GM12878 (cell line): ENCODE results near the gene TM4SF1. TPM values are rescaled to one million over a fixed set of nuclear protein-coding genes. Genes with fewer than 3 reads are reported as not detected.

Experiments
- ATAC-seq: fragments of 200-7000 bp; cut with Tn5 transposase; 3 replicates; pipeline ENCODE4 v1.9.1; 2020; ENCODE audit warnings: mild to moderate bottlenecking, moderate library complexity
- BruUV-seq: library from RNA; stranded (reverse); fragments of 400-500 nt; replicated peaks from 2 replicates; lab custom pipeline; 2021; lab: Mats Ljungman, UMichigan
- CTCF ChIA-PET: fragments of 300-600 bp; sonication (Branson Sonifier 250); formaldehyde crosslinking; extraction: SDS; loops from one replicate; lab custom pipeline; 2021; ENCODE audit warnings: inconsistent platforms; lab: Yijun Ruan, JAX
- POLR2A ChIA-PET: fragments of 350-600 bp; formaldehyde crosslinking; extraction: SDS; loops from one replicate; lab custom pipeline; 2021; ENCODE audit warnings: inconsistent platforms; lab: Charles Lee
- RAD21 ChIA-PET: fragments of 300-600 bp; sonication (Branson Sonifier 250); formaldehyde crosslinking; loops from one replicate; lab custom pipeline; 2023; ENCODE audit warnings: antibody characterized with exemption; ENCODE audit not compliant: unreplicated experiment; lab: Charles Lee
- SMC1A ChIA-PET: fragments of 300-600 bp; sonication (Branson Sonifier 250); formaldehyde crosslinking; loops from one replicate; lab custom pipeline; 2023; ENCODE audit not compliant: unreplicated experiment, uncharacterized antibody; lab: Charles Lee
- DNase-seq: peaks from one replicate; pipeline ENCODE4 v3.0.0-alpha.2; 2011; ENCODE audit warnings: low read depth, low spot score
- FAIRE-seq: peaks from 3 replicates; lab custom pipeline; 2011; peaks lifted over from hg19 to GRCh38; lab: Jason Lieb, UNC
- H2AFZ ChIP-seq: 2 replicates; pipeline ENCODE4 v1.6.0; 2011; ENCODE audit warnings: low read depth, low read length, control low read depth; ENCODE audit not compliant: control insufficient read depth
- H3K27ac ChIP-seq: 2 replicates; pipeline ENCODE4 v1.5.1; 2011; ENCODE audit warnings: control low read depth; ENCODE audit not compliant: control insufficient read depth, insufficient read depth
- H3K27me3 ChIP-seq, 2 experiments: replicated peaks in 1 of 2; 2 replicates each; pipeline versions ENCODE4 v1.6.0 to v1.6.1; 2011; ENCODE audit warnings: low read length in 1 of 2; ENCODE audit not compliant: control insufficient read depth in 2 of 2, insufficient read depth in 2 of 2
- H3K36me3 ChIP-seq, 2 experiments: 2 replicates each; pipeline ENCODE4 v1.5.1; 2011; ENCODE audit warnings: low read length in 1 of 2; ENCODE audit not compliant: control insufficient read depth in 2 of 2, insufficient read depth in 2 of 2
- H3K4me1 ChIP-seq: 2 replicates; pipeline ENCODE4 v1.6.1; 2011; ENCODE audit warnings: mild to moderate bottlenecking, low read length, moderate library complexity, mixed read lengths; ENCODE audit not compliant: control insufficient read depth, insufficient read depth
- H3K4me2 ChIP-seq: 2 replicates; pipeline ENCODE4 v1.6.0; 2011; ENCODE audit warnings: control low read depth; ENCODE audit not compliant: control insufficient read depth, insufficient read depth
- H3K4me3 ChIP-seq: fragments of 200-600 bp; sonication (generic); 2 replicates; pipeline ENCODE4 v1.5.1; 2016
- H3K79me2 ChIP-seq: 2 replicates; pipeline ENCODE4 v1.6.0; 2011; ENCODE audit warnings: low read length; ENCODE audit not compliant: control insufficient read depth, insufficient read depth
- H3K9ac ChIP-seq: 2 replicates; pipeline ENCODE4 v1.8.0; 2011; ENCODE audit warnings: low read length, control low read depth, mixed read lengths; ENCODE audit not compliant: control insufficient read depth, insufficient read depth
- H3K9me3 ChIP-seq: replicated peaks from 3 replicates; pipeline ENCODE4 v1.5.1; 2011; ENCODE audit warnings: mild to moderate bottlenecking, low read length; ENCODE audit not compliant: control insufficient read depth, insufficient read depth
- H4K20me1 ChIP-seq: 2 replicates; pipeline ENCODE4 v1.6.0; 2011; ENCODE audit not compliant: control insufficient read depth, insufficient read depth
- GATAD2B ChIP-seq: fragments of 450-650 bp; conservative IDR thresholded peaks from 2 replicates; pipeline ENCODE4 v1.6.1; 2017; ENCODE audit warnings: low read depth, mild to moderate bottlenecking, moderate library complexity
- IKZF2 ChIP-seq, 2 experiments: fragments of 450-650 bp; IDR thresholded peaks; 2 replicates each; pipeline ENCODE4 v1.6.1; 2017; ENCODE audit warnings: mild to moderate bottlenecking in 2 of 2, moderate library complexity in 2 of 2
- KLF5 ChIP-seq: fragments of 450-650 bp; IDR thresholded peaks from 2 replicates; pipeline ENCODE4 v1.6.1; 2014; ENCODE audit warnings: mild to moderate bottlenecking; ENCODE audit not compliant: partially characterized antibody
- WRNIP1 ChIP-seq: IDR thresholded peaks from 2 replicates; pipeline ENCODE4 v1.6.1; 2011; ENCODE audit warnings: low read depth, low read length, improper control_type of control experiment, borderline replicate concordance
- ZBTB33 ChIP-seq: fragments of 450-650 bp; IDR thresholded peaks from 2 replicates; pipeline ENCODE4 v1.6.1; 2017; ENCODE audit warnings: mild to moderate bottlenecking
- ZNF384 ChIP-seq: IDR thresholded peaks from 2 replicates; pipeline ENCODE4 v1.6.1; 2012; ENCODE audit warnings: low read depth, mild to moderate bottlenecking, low read length, improper control_type of control experiment, borderline replicate concordance
- WGBS: methylation state at CpG from one replicate; pipeline ENCODE4 v1.1.6; 2016; ENCODE audit warnings: low lambda C conversion rate; ENCODE audit not compliant: insufficient replicate concordance, insufficient coverage; ENCODE audit errors: missing lambda C conversion rate; 5-methylcytosine and 5-hydroxymethylcytosine counted together
- in situ Hi-C: fragments of 300-500 bp; cut with MboI; formaldehyde crosslinking; loops from 9 replicates; pipeline ENCODE4 v1.14.3; 2018; ENCODE audit warnings: mixed read lengths
- intact Hi-C: fragments of 100-400 bp; cut with micrococcal nuclease; formaldehyde crosslinking; loops from one replicate; pipeline ENCODE4 v1.14.2; 2022; ENCODE audit not compliant: unreplicated experiment
- polyA plus RNA-seq, 11 experiments: library from polyadenylated mRNA; depleted of rRNA in 4 of 11; unstranded in 6 of 11; stranded (reverse) in 5 of 11; fragments of >200 nt; fragmentation: Nextera tagmentation in 4 of 11; fragmentation: Illumina TruSeq in 1 of 11; extraction: Ambion mirVana in 4 of 11; extraction: Trizol in 1 of 11; gene quantifications; 1 replicate in 1 of 11; 2 replicates in 10 of 11; pipeline versions ENCODE4 v1.2.1 to v1.2.3, GENCODE V29; 2011 to 2016; ENCODE audit warnings: inconsistent platforms in 2 of 11, missing spikeins in 2 of 11, low read depth in 1 of 11
- total RNA-seq, 4 experiments: library from RNA; depleted of rRNA in 3 of 4; stranded (reverse); fragments of >200 nt in 3 of 4; fragmentation: Illumina TruSeq in 1 of 4; extraction: Trizol in 1 of 4; gene quantifications; 2 replicates each; pipeline versions ENCODE4 v1.2.1 to v1.2.3, GENCODE V29; 2013 to 2021

The TM4SF1 gene
- total and polyA plus RNA-seq, 10 of the 15 experiments (the other 5 are each of a cell fraction or from before 2014, with no cell fraction given): 0.05 to 1.2 TPM; not detected in 8

GRCh38 chr3:149363053-149363452 lies 14.4 kb downstream of the TM4SF1 start (continued):
- no peak for TF ChIP-seq ZNF384

GRCh38 chr3:149362366-149362765 lies 15.1 kb downstream of the TM4SF1 start:
- ATAC-seq (no peak), FAIRE-seq (no peak), DNase-seq (no peak)
- POLR2A ChIA-PET: no interaction called here
- H3K36me3 ChIP-seq: no peaks in the 10 kb centered on the region
- RAD21 ChIA-PET: interaction anchor here (0.9 kb wide), 1 partner anchor 117 kb away, joined by 3 read pairs; no protein-coding TSS in a partner anchor
- SMC1A ChIA-PET: no interaction called here
- no peaks in the 10 kb centered on the region for H4K20me1 ChIP-seq
- intact Hi-C loops (no loop called here), in situ Hi-C loops (no loop called here)
- no peaks in the 10 kb centered on the region; a peak in 1 of 4 replicates for H3K27me3 ChIP-seq
- 46% methylated on average over 5 of the region's 5 CpGs for WGBS
- no peak overlapping the region for H3K4me3 ChIP-seq
- no peaks in the 10 kb centered on the region for H3K79me2 ChIP-seq
- no peak overlapping the region for H3K4me2 ChIP-seq
- no peak overlapping the region for H3K27ac ChIP-seq
- no peak overlapping the region for H3K9ac ChIP-seq
- BruUV-seq: no TSS peak
- H3K9me3 ChIP-seq: no peaks in the 10 kb centered on the region
- TF ChIP-seq ZBTB33 (no peak), IKZF2 (IDR thresholded peaks at IDR 0.05) (no peak), GATAD2B (no peak), WRNIP1 (no peak), KLF5 (no peak)
- no peaks in the 10 kb centered on the region for H3K4me1 ChIP-seq
- CTCF ChIA-PET: interaction anchor here (1.2 to 2.8 kb wide), 4 partner anchors 9 to 445 kb away, joined by 3 to 11 read pairs (median 4); no protein-coding TSS in a partner anchor
- no peak overlapping the region for H2AFZ ChIP-seq
